ENCODE measurements around the gene NES.

GRCh38 chr1:156704930-156705320, 27.7 kb upstream of the NES start:
- TF ChIP-seq CTCF (IDR thresholded peaks at IDR 0.05; ENCODE audit: low read length): no peak
- TF ChIP-seq EZH2 (IDR thresholded peaks at IDR 0.05; ENCODE audit: borderline replicate concordance, low read length): no peak
